GM19372 (cell line): ENCODE measurements around the gene ATP7B.

Experiments
- ATAC-seq: cut with Tn5 transposase; IDR thresholded peaks from one replicate; pipeline ENCODE4 v1.9.1; 2021; ENCODE audit warnings: mild to moderate bottlenecking, low read depth, moderate library complexity; ENCODE audit not compliant: unreplicated experiment

ATP7B gene

GRCh38 chr13:51955281-51955771 is 55.9 kb downstream of the ATP7B start:
- ATAC-seq, result no peak

GRCh38 chr13:51953347-51954195 is 57.7 kb downstream of the ATP7B start:
- ATAC-seq, result no peak

GRCh38 chr13:51950722-51951121 is 60.5 kb downstream of the ATP7B start:
- no peak for ATAC-seq

- no peak for ATAC-seq
Measured at GRCh38 chr13:51946163-51946669, 65.0 kb downstream of the ATP7B start.

GRCh38 chr13:51945149-51945548 is 66.1 kb downstream of the ATP7B start:
- ATAC-seq, result peak; percentile 76

GRCh38 chr13:51944428-51944827 is 66.8 kb downstream of the ATP7B start:
- no peak for ATAC-seq

- no peak for ATAC-seq
Measured at GRCh38 chr13:51943721-51944120, 67.5 kb downstream of the ATP7B start.

- ATAC-seq, result no peak
Measured at GRCh38 chr13:51942189-51942588, 69.1 kb downstream of the ATP7B start.

GRCh38 chr13:51938454-51938853 is 72.8 kb downstream of the ATP7B start:
- ATAC-seq, result no peak

- no peak for ATAC-seq
Measured at GRCh38 chr13:51937320-51938290, 73.6 kb downstream of the ATP7B start.

GRCh38 chr13:51935326-51936171 is 75.7 kb downstream of the ATP7B start:
- ATAC-seq, result no peak

GRCh38 chr13:51934461-51935087 is 76.7 kb downstream of the ATP7B start:
- no peak for ATAC-seq

GRCh38 chr13:51933466-51934058 is 77.7 kb downstream of the ATP7B start:
- no peak for ATAC-seq

GRCh38 chr13:51932231-51932630 is 79.0 kb downstream of the ATP7B start:
- ATAC-seq, result no peak

GRCh38 chr13:51931606-51932005 is 79.6 kb downstream of the ATP7B start:
- ATAC-seq, result no peak

GRCh38 chr13:51929699-51930098 is 81.6 kb downstream of the ATP7B start:
- no peak for ATAC-seq

- ATAC-seq, result no peak
Measured at GRCh38 chr13:51928231-51928630, 83.0 kb downstream of the ATP7B start.

- ATAC-seq, result no peak
Measured at GRCh38 chr13:51927129-51927528, 84.1 kb downstream of the ATP7B start.

- ATAC-seq, result no peak
Measured at GRCh38 chr13:51926528-51926885, 84.7 kb downstream of the ATP7B start.
